Measurements from ENCODE around the gene CCT6A. TPM values are rescaled to one million over a fixed set of nuclear protein-coding genes. Genes with fewer than 3 reads are reported as not detected.
"Not testable (repeated sequence)": the region's sequence is repeated elsewhere in the genome, so short reads cannot be mapped to it uniquely, and the experiment has no call there.

The CCT6A gene
- total RNA-seq, 1 experiment from 2014 or later, result 522 TPM

GRCh38 chr7:56104138-56104537 is 52.6 kb downstream of the CCT6A start:
- H3K4me3 ChIP-seq; H3K9me3 ChIP-seq (replicated peaks); H3K27ac ChIP-seq; H3K4me1 ChIP-seq; H3K27me3 ChIP-seq; DNase-seq: not testable (repeated sequence)
- H3K36me3 ChIP-seq, result peaks cover 61% of the 10 kb centered on the region

DNA sequence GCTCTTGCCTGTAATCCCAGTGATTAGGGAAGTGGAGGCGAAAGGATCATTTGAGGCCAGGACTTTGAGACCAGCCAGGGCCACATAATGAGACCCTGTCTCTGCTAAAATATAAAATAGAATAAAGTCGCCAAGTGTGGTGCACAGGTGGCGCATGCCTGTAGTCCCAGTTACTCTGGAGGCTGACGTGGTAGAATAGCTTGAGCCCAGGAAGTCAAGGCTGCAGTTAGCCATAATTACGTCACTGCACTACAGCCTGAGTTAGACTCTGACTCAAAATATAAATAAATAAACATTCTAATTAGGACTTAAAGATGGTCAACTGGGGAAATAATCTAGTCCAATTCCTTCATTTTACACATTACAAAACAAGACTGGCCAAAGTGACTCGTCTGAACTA is 53.9 kb downstream of the CCT6A start:
- Histone ChIP-seq H3K9me3 (replicated peaks) (no peaks in the 10 kb centered on the region), H3K4me3 (peak overlapping the region; percentile 92), H3K27me3 (no peaks in the 10 kb centered on the region), H3K27ac (peak overlapping the region; percentile 82), H3K4me1 (no peaks in the 10 kb centered on the region), H3K36me3 (peaks cover 47% of the 10 kb centered on the region)
- peak; percentile 35 to 57 for DNase-seq

GRCh38 chr7:56106108-56107073 is 54.8 kb downstream of the CCT6A start, which contains the start of gene CHCHD2:
CHCHD2 (minus strand) TSS chr7:56106476; CDS start chr7:56106413, 63 bp downstream.
- peak within 1 kb of the TSS; percentile 92 for H3K4me3 ChIP-seq
- peak within 1 kb of the TSS; percentile 82 for H3K27ac ChIP-seq
- peaks cover 38% of the 10 kb centered on the region for H3K36me3 ChIP-seq
- DNase-seq, result peak; percentile 99 to 100
- H3K9me3 ChIP-seq (replicated peaks), result no peaks in the 10 kb centered on the region
- H3K4me1 ChIP-seq, result no peaks in the 10 kb centered on the region
- H3K27me3 ChIP-seq, result no peaks in the 10 kb centered on the region

DNA sequence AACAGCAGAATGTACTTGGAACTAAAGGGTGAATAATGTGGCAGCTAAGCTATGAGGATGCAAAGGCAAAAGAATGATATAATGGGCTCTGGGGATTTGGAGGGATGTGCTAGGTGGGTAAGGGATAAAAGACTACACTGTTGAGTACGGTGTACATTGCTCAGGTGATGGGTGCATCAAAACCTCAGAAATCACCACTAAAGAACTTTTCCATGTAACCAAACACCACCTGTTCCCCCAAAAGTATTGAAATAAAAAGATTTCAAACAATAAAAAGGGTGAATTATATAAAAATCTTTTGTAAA is 56.3 kb downstream of the CCT6A start:
- Histone ChIP-seq H3K4me3 (no peak overlapping the region), H3K27me3 (no peaks in the 10 kb centered on the region), H3K36me3 (peaks cover 23% of the 10 kb centered on the region), H3K4me1 (no peaks in the 10 kb centered on the region), H3K9me3 (replicated peaks) (no peaks in the 10 kb centered on the region), H3K27ac (no peak overlapping the region)
- no peak for DNase-seq

- no peak overlapping the region for H3K27ac ChIP-seq
- no peaks in the 10 kb centered on the region for H3K4me1 ChIP-seq
- H3K27me3 ChIP-seq, result no peaks in the 10 kb centered on the region
- H3K4me3 ChIP-seq, result no peak overlapping the region
- H3K9me3 ChIP-seq (replicated peaks), result no peaks in the 10 kb centered on the region
- no peak for DNase-seq
- H3K36me3 ChIP-seq, result no peaks in the 10 kb centered on the region
These were observed 59.0 kb downstream of the CCT6A start for GRCh38 chr7:56110611-56111010.

DNA sequence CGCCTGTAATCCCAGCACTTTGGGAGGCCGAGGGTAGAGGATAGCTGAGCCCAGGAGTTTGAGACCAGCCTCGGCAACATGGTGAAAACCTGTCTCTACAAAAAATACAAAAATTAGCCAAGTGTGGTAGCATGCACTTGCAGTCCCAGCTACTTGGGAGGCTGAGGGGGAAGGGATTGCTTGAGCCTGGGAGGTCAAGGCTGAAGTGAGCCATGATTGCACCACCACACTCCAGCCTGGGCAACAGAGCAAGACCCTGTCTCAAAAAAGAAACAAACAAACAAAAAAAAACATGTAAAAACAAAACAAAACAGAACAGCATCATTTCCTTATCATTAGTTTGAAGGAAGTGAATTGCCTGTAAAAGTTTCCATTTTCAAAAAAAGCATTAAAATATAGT is 60.7 kb downstream of the CCT6A start:
- DNase-seq; H3K36me3 ChIP-seq; H3K9me3 ChIP-seq (replicated peaks); H3K27me3 ChIP-seq; H3K4me1 ChIP-seq; H3K27ac ChIP-seq; H3K4me3 ChIP-seq: not testable (repeated sequence)

Other genes with a start within 250 kb of the CCT6A start
- not detected in 2 replicates for gene SEPTIN14, start 189.0 kb upstream of the CCT6A start, total RNA-seq (2014; rRNA removed; shearing (Covaris generic))
- 9.0 and 10.1 TPM in 2 replicates for gene ZNF713, start 164.3 kb upstream of the CCT6A start, total RNA-seq (2014; rRNA removed; shearing (Covaris generic))
- 40.3 TPM in 2 replicates for gene MRPS17, start 99.9 kb upstream of the CCT6A start, total RNA-seq (2014; rRNA removed; shearing (Covaris generic))
- gene NIPSNAP2, start 87.2 kb upstream of the CCT6A start, total RNA-seq (2014; rRNA removed; shearing (Covaris generic)), result 59.1 and 63.7 TPM in 2 replicates
- gene PSPH, start 321 bp upstream of the CCT6A start, total RNA-seq (2014; rRNA removed; shearing (Covaris generic)), result 39.6 and 53.2 TPM in 2 replicates
- gene SUMF2, start 12.5 kb downstream of the CCT6A start, total RNA-seq (2014; rRNA removed; shearing (Covaris generic)), result 73.9 and 78.9 TPM in 2 replicates
- 1.1 and 1.4 TPM in 2 replicates for gene PHKG1, start 41.2 kb downstream of the CCT6A start, total RNA-seq (2014; rRNA removed; shearing (Covaris generic))
- gene CHCHD2, start 54.7 kb downstream of the CCT6A start, total RNA-seq (2014; rRNA removed; shearing (Covaris generic)), result 603 and 727 TPM in 2 replicates
- not detected in 2 replicates for gene NUPR2, start 64.7 kb downstream of the CCT6A start, total RNA-seq (2014; rRNA removed; shearing (Covaris generic))

Data from SJCRH30 (cell line).